ENCODE results near the gene NUBP1. TPM values are rescaled to one million over a fixed set of nuclear protein-coding genes. Genes with fewer than 3 reads are reported as not detected.
A peak's percentile ranks its signal among the peaks of the same experiment; 100 is the strongest.

Gene NUBP1
- total and polyA plus RNA-seq, 10 donors, result 22.8 to 52.2 (median 42.8) TPM

- TF ChIP-seq POLR2A (IDR thresholded peaks at IDR 0.05) (no peak), POLR2AphosphoS5 (IDR thresholded peaks at IDR 0.05) (no peak), CTCF (IDR thresholded peaks at IDR 0.05 in 8 of 11, conservative IDR thresholded peaks at IDR 0.05 in 3 of 11) (no peak)
- peak overlapping the region; percentile 93 to 98 (median 97) for H3K27ac ChIP-seq
- H3K27me3 ChIP-seq (replicated peaks in 1 of 7), result no peaks in the 10 kb centered on the region
- intact Hi-C loops (cut with DNase I; ENCODE audit: low total_unique reads), result loop anchor here (5.0 to 10.0 kb wide), 2 partner anchors 134 to 172 kb away; partner anchors contain the start of gene CIITA
- H3K4me1 ChIP-seq, result peaks cover 22 to 78% (median 39%) of the 10 kb centered on the region in 6 donors
- DNase-seq, result no peak
- peak overlapping the region in 5 of 8 donors; percentile 40 to 74 (median 55) for H3K4me3 ChIP-seq
- H3K36me3 ChIP-seq, result peaks cover 0 to 33% (median 13%) of the 10 kb centered on the region in 6 donors
- 32 to 42% (median 39%) methylated on average over 5 of the region's 5 CpGs for WGBS, 5 donors
- no peaks in the 10 kb centered on the region for H3K9me3 ChIP-seq
Observed at GRCh38 chr16:10743227-10743609, 424 bp upstream of the NUBP1 start.

- WGBS, 5 donors, result 36 to 45% (median 42%) methylated on average over 17 of the region's 17 CpGs
- peak; percentile 78 for DNase-seq
- Histone ChIP-seq H3K27ac (peak overlapping the region; percentile 5 to 98 (median 97)), H3K36me3 (peaks cover 0 to 46% (median 20%) of the 10 kb centered on the region in 6 donors), H3K4me1 (peaks cover 17 to 68% (median 30%) of the 10 kb centered on the region in 6 donors), H3K4me3 (peak overlapping the region; percentile 15 to 74 (median 53)), H3K27me3 (replicated peaks in 1 of 7) (no peaks in the 10 kb centered on the region), H3K9me3 (no peaks in the 10 kb centered on the region)
- TF ChIP-seq POLR2A (IDR thresholded peaks at IDR 0.05) (no peak), POLR2AphosphoS5 (IDR thresholded peaks at IDR 0.05) (no peak), CTCF (IDR thresholded peaks at IDR 0.05 in 8 of 11, conservative IDR thresholded peaks at IDR 0.05 in 3 of 11) (no peak)
- intact Hi-C loops (cut with DNase I; ENCODE audit: low total_unique reads), result loop anchor here (5.0 to 10.0 kb wide), 2 partner anchors 133 to 170 kb away; partner anchors contain the start of gene CIITA
Observed at GRCh38 chr16:10744370-10745030, 858 bp downstream of the NUBP1 start.

- WGBS, 5 donors, result 60 to 73% (median 65%) methylated on average over 2 of the region's 2 CpGs
- no peaks in the 10 kb centered on the region for H3K27me3 ChIP-seq (replicated peaks in 1 of 7)
- H3K4me3 ChIP-seq, result no peak overlapping the region
- H3K27ac ChIP-seq, result peak overlapping the region in 4 of 8 donors; percentile 27 to 98 (median 97)
- no peak for TF ChIP-seq CTCF (IDR thresholded peaks at IDR 0.05 in 8 of 11, conservative IDR thresholded peaks at IDR 0.05 in 3 of 11)
- no peak for TF ChIP-seq POLR2A (IDR thresholded peaks at IDR 0.05)
- TF ChIP-seq POLR2AphosphoS5 (IDR thresholded peaks at IDR 0.05), result no peak
- H3K9me3 ChIP-seq, result no peaks in the 10 kb centered on the region
- intact Hi-C loops (cut with DNase I; ENCODE audit: low total_unique reads), result loop anchor here (10.0 kb wide), 1 partner anchor 169 kb away; no protein-coding TSS in a partner anchor
- no peak for DNase-seq
- peaks cover 0 to 59% (median 34%) of the 10 kb centered on the region in 6 donors for H3K36me3 ChIP-seq
- H3K4me1 ChIP-seq, result peaks cover 17 to 66% (median 30%) of the 10 kb centered on the region in 6 donors
Observed at GRCh38 chr16:10745841-10746240, 2.2 kb downstream of the NUBP1 start.

GRCh38 chr16:10750793-10751192 lies 7.2 kb downstream of the NUBP1 start:
- H3K36me3 ChIP-seq, result peaks cover 0 to 100% (median 50%) of the 10 kb centered on the region in 6 donors

More at GRCh38 chr16:10750793-10751192, 7.2 kb downstream of the NUBP1 start:
- WGBS, 5 donors, result 82 to 90% (median 89%) methylated on average over 11 of the region's 11 CpGs
- intact Hi-C loops (cut with DNase I; ENCODE audit: low total_unique reads), result no loop called here
- Histone ChIP-seq H3K27ac (peak overlapping the region in 4 of 8 donors; percentile 34 to 71 (median 64)), H3K27me3 (replicated peaks in 1 of 7) (no peaks in the 10 kb centered on the region), H3K9me3 (no peaks in the 10 kb centered on the region), H3K4me3 (no peak overlapping the region), H3K4me1 (peaks cover 2 to 73% (median 30%) of the 10 kb centered on the region in 6 donors)
- TF ChIP-seq POLR2AphosphoS5 (IDR thresholded peaks at IDR 0.05), result no peak
- DNase-seq, result no peak
